ENCODE data around the gene MMS22L.

Gene MMS22L, protein sequence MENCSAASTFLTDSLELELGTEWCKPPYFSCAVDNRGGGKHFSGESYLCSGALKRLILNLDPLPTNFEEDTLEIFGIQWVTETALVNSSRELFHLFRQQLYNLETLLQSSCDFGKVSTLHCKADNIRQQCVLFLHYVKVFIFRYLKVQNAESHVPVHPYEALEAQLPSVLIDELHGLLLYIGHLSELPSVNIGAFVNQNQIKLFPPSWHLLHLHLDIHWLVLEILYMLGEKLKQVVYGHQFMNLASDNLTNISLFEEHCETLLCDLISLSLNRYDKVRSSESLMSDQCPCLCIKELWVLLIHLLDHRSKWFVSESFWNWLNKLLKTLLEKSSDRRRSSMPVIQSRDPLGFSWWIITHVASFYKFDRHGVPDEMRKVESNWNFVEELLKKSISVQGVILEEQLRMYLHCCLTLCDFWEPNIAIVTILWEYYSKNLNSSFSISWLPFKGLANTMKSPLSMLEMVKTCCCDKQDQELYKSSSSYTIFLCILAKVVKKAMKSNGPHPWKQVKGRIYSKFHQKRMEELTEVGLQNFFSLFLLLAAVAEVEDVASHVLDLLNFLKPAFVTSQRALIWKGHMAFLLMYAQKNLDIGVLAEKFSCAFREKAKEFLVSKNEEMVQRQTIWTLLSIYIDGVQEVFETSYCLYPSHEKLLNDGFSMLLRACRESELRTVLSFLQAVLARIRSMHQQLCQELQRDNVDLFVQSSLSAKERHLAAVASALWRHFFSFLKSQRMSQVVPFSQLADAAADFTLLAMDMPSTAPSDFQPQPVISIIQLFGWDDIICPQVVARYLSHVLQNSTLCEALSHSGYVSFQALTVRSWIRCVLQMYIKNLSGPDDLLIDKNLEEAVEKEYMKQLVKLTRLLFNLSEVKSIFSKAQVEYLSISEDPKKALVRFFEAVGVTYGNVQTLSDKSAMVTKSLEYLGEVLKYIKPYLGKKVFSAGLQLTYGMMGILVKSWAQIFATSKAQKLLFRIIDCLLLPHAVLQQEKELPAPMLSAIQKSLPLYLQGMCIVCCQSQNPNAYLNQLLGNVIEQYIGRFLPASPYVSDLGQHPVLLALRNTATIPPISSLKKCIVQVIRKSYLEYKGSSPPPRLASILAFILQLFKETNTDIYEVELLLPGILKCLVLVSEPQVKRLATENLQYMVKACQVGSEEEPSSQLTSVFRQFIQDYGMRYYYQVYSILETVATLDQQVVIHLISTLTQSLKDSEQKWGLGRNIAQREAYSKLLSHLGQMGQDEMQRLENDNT

DNA sequence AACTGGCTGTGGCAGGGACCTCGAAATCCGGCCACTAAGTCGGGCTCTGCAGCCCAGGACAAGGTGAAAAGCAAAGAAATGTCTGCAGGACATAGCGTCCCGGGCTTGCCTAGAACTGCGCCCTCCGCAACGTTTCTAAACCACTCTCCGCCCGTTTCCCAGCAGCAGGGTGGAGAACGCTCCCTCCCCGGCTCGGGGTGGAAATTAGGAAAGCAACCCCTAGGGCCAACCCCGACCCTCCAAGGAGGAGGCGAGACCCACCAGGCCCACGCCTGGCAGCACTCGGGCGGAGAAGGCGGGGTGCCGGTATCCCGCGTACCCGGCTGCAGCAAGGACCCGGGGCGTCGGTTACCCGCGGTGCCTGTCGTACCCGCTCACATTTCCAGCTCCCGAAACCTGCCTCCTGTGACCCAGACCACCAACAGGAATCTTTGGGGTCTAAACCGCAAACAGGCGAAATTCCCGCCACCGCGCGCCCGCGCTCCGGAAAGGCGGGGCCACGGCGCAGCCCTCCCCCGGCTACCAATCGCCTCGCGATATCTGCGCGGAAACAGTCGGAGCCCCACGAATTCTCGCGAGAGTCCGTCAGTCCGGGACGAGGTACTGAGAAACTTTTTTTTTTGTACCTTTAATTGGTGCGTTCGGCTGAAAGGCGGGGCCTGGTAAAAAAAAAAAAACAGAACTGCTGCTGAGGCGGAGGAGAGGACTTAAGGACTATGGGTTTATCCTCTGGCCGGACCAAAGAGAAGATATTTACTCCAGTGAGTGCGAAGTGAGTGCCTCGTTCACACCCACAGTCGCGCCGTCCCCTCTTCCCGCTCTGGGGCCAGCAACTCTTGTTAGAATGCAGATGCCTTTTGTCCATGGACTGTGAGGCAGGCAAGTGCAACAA lies at the start of gene MMS22L:
MMS22L (minus strand) TSS at position 491 of the 892 bp plus-strand sequence. CDS start 739 bp downstream, outside the sequence.
- DNase-seq = peak; percentile 85 to 93

DNA sequence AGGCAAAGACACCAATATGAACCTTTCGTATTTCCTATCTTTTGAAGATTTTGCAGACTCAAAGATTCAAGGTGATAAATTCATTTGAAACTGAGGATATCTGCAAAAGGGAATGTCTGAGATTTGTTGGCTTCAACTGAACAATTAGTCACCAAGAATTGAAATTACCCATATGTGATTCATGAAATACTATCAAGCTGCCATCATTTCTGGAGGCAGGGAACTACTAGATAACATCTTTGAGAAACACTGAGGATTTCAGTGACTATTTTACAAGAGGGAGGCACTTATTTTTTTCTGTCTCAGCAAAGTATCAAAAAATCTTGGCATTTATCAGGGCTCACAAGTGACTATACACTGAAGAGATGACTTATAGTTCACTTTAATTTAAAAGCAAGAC lies 39.8 kb upstream of the MMS22L start:
- DNase-seq = no peak

DNA sequence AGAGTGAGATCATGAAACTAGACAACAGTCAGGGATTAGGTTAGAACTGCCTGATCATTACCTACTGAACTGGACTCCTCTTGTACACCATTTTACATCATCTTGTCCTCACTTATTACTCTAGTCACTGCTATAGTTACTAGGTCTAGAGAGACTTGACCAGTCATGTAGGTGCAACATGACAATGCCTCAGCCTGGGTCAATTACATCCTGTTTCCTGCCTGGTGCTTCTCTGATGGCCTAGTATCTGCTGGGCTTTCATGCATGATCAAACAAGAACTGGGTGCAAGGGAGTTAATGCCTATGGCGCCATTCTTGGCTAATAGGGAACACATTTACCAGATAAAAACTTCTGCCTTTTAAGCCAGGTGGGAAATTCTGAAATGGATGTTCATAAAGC lies 39.2 kb upstream of the MMS22L start:
- DNase-seq = no peak

DNA sequence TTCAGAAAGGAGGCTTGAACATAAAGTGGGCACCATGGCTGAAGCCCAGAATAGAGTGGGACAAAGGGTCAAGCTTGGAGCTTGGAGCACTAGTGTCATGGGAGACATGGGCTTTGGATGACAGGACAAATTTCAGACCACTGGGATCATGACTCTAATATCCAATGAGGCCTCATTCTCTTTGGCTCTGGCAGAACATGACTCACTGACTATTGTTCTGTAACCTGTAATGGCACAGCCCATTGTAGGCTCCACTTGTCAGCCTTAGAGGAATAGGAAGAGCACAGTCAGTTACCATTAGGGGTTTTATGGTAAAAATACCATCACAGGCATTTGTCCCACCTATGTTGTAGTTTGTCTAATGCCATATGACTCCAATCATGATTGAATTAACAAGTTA lies 34.0 kb upstream of the MMS22L start:
- no peak for DNase-seq

DNA sequence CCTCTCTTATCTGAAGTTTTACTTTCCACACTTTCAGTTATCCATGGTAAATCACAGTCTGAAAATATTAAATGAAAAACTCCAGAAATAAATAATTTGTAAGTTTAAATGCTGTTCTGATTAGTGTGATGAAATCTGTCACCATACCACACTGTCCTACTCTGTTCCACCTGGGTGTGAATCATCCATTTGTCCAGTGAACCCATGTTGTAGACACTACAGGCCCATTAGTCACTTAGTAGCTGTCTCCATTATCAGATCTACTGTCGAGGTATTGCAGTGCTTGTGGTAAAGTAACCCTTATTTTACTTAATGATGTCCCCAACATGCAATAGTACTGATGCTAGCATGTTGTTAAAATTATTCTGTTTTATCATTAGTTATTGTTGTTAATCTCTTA lies 29.2 kb upstream of the MMS22L start:
- no peak for DNase-seq

DNA sequence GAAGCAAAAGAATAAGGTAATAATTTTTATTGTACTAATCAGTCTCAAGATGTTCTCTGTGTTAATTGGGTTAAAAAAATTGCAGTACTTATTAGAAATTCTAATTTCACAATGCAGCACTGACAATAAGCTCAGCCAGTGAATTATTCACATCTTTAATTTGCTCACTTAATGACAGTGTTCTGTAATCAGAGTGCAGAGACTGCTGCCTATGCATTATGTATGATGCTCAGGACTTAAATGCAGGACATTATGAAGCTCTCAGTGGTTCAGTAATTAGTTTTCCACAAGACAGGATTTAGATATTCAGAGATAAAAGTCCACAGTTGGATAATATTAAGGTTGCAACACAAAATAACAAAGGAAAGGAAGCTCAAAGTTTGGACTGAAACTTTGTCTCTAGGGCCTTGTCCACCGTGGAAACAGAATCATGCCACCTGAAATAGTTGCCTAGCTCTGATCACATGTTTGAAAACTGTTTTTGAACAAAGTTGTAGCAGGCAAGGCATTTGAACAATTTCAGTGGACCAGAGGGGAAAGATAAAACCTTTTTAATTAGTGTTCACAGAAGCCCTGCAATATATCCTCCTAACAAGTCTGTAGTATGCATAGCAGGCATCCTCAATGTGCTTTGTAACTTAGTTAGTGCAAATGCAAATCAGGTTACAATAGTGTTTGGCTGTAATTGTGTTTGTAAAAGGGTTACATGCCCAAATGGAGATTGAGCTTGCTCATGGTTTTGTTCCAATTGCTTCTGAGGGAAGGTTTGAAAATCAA lies 23.7 kb upstream of the MMS22L start:
- no peak for DNase-seq

DNA sequence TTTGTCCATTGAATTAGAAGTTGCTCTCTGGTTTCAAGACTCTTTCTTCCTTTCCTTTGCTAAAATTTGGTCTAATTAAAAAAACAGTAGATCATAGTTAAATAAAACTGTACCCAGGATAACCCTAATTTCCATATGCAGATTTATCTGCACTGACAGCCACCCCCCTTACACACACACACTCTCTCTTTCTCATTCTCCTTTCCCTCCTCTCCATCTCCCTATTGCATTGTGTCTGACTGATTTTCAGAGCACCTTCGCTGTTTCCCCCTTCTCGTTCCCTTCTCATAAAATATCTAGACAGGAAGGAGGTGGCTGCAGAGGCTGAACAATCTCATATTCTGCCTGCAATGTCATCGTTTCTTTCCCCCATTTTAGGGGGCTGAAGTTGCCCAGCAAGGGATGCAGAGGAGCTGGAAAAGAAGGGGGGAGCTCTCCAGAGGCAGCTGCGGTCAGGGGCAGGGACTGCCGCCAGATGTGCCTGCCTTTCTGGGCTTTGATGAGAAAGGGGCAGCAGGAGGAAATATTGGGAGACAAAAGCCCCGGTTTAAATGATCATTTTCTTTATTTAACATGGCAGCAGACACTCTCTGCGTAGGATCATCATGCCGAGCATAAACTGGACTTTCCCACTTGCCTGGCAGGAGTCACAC lies 22.5 kb upstream of the MMS22L start:
- no peak for DNase-seq

DNA sequence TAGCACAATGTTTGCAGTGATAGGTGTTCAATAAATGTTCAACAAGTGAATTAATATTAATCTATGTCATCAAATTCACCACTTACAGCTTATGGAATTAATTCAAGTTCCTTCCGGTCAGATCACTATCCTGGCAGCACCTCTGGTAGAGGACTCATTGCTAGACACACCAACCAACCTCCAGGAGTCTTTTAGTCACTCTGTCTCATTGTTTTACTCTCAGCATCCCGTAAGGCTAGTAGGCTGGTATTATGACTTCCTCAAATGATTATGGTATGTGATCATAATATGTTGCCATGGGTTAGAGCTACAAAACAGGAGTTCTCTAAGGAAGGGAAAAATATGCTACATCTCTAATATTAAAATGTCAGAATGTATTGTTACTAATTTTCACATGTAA lies 21.7 kb upstream of the MMS22L start:
- no peak for DNase-seq

DNA sequence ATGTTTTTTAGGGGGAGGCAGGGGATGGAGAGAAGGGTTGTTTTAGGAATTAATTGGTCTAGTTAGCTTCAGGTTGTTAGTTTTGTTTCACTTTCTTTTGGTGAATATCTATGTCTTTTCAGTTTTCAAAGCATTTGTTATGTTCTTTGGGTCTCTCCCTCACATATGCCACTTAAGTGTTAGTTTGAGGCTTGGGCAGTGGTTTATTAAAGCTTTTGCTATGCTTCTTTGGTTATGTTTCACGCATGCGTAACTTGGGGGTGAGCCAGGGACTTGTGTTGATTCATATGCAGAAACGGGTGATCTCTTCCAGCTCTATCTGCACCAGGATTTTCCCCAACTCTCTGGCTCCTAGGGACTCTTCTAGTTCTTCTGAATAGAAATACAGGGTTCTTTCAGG lies 11.4 kb upstream of the MMS22L start:
- no peak for DNase-seq

DNA sequence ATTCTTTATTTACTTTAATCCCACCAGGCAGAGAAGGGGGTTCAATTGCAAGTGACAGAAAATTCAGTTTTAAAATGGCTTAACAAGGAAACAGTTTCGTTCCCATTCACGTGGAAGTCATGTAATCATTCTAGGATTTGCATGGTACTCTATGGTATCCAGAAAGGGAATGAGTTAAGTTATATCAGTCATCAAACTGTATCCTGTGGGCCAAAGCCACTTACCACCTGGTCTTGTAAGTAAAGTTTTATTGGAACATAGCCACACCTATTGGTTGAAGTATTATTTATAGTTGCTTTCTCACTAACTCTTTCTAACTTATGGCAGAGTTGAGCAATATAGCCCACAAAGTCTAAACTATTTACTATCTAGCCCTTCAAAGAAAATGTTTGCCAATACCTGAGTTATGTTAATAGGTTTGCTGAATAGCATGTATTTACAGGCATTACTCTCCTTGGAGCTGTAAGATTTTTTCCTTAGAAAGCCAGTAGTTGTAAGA lies 10.2 kb upstream of the MMS22L start:
- DNase-seq = no peak

DNA sequence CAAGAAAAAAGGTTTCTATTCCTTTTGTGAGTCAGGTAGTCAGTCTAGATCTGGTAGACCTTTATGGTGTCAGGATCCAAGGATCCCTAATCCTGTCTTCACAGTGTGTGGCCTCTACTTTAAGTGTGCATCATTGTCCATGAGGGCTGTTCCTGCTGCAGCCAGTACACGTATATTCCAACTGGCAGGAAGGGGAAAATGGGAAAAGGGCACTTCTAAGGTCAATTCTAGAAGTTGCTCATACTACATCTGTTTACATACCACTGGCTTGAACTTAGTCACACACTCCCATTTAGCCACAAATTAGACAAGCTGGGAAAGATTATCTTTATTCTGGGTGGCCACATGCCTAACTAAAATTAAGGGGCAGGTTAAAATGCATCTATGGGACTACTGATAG lies 9.7 kb upstream of the MMS22L start:
- DNase-seq = no peak

DNA sequence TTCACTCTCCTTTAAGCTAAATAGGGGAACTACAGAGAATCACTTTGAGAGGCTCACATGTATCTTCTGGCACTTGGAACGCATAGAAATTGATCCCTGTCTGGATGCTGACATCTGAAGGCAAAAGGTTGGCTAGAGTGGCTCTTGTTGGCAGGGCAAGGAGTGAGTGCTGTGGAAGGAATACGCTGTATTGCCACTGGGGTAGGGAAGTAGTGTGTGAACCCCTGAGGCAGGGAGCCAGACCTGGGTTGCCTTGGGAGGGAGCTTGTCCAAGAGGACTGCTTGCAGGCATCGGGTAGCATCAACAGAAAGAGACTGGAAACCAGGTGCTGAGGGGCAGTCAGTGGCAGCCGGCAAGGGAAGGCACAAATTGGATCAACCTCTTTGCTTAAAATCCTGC lies 8.9 kb upstream of the MMS22L start:
- DNase-seq = no peak

DNA sequence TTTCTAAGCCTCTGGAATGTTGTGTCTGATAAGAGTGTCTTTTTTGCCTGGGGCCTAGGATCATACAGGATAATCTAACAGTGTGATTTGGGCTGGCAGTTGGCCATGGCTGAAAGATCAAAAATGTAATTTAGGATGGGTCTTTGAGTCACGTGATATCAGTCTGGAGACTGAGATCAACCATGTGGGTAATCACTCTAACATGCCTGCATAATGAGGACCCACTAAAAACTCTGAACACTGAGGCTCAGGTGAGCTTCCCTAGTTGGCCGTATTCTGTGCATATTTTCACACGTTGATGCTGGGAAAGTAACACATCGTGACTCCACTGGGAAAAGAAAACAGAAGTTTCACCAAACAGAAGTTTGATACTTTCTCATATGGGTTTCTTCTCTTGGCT lies 6.3 kb upstream of the MMS22L start:
- no peak for DNase-seq

DNA sequence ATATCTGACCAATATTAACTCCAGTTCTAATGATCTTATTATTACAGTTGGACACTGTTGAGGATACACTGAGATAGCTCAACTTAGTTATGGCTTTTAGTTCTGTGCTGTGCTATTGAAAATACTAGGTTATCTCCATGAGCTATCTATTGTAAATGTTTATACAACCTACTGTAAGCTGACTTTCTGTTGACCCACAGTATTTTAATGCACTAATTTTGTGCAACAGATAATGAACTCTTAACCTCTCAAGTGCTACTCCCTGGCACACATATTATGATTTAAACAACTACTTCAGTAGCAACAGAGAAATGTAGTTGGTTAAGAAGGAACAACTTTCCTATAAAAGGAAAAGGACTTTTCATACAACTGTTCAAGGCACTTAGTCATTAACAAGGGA lies 5.2 kb upstream of the MMS22L start:
- DNase-seq = no peak

DNA sequence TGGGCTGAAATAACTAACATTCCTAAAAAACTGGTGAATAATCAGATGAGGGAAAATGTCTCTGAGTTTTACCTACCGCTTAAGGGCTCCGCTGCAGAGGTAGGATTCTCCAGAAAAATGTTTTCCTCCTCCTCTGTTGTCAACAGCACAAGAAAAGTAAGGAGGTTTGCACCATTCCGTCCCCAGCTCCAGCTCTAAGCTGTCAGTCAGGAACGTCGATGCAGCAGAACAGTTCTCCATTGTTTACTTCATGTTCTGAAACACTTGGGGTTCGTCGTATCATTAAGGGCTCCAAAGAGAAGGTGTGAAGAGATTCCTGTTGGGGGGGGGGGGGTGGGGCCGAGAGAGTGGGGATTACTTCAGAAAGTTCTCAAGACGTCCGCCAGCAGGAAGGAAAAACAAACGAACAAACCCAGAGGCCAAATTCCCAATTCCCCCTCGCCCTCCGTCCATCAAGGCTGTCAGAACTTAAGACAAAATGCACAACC lies 734 bp downstream of the MMS22L start:
- DNase-seq = no peak

DNA sequence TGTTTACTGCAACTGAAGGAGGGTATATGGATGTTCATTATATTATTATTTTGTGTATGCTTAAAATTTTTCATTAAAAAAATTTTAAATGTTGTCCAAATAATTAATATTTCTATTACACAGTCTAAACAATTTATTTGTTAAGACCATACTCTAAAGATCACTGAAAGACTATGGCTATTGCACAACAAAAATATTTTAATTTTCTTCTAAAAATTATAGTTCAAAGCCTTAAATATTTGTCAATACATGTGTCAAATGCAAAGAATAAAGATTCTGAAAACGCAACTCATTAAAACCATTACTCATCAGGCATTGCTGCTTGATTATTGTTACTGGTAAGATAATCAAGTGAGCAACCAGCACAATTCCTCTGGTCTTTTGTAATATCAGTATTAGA lies 2.2 kb downstream of the MMS22L start:
- DNase-seq = no peak

DNA sequence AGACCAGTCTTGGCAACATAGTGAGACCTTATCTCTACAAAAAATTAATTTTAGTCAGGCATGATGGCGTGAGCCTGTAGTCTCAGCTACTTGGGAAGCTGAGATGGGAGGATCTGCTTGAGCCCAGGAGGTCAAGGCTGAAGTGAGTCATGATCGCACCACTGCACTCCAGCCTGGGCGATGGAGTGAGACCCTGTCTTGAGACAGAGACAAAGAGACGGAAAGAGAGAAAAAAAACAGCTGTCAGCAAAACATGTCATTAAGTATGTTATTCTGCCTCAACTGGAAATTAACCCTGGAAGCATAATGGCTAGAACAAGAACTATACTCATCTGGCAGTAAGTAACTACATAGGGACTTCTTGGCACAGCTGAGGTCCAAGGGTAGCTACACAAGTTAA lies 7.2 kb downstream of the MMS22L start:
- DNase-seq = no peak

DNA sequence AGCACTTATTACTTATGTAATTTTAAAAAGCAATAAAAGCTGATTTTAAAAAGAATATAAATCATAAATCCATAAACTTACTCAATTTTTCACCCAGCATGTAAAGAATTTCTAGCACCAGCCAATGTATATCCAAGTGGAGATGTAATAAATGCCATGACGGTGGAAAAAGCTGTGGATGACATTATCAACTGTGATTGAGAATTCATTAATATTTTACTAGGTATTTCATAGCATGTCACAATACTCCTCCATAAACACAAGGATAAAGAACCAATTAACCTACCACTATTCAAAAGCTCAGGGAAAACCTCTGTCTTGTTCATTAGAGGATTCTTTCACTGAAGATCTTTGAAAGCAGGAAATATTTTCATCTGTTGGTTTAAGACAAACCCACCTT lies 13.2 kb downstream of the MMS22L start:
- DNase-seq = no peak

DNA sequence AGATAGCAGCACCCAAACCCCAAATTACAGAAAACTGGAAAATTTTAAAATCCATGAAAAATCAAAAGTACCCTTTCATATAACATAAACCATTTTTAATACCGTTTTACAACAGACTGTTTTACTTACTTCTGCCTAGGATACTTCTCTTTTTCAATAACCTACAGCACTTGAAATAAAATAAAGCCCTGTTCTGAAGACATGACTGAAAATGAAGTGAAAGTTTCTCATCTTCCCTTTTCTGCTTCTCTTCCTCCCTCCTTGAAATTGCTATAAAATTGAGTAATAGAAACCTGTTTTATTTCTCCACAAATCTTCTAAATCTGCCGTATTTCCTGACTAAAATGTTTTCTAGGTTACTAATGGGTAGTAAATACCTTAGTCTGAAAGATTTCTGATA lies 20.3 kb downstream of the MMS22L start:
- DNase-seq = no peak

DNA sequence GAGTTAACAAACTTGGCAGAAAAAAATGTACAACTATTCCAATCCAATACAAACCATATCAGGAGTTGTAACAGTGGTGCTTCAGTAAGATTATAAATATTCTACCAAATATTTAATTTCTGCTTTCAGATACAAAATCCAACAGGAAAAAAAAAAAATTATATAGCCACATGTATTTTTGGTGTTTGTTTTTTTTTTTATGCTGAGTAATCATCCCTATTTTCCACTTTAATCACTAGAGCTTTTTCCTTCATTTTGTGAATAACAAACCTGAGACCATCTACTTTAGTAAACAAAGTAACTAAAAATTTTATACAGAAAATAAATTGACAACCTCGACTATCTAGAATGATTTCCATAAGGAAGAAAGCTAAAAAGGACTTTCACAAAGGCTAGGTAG lies 36.2 kb downstream of the MMS22L start:
- no peak for DNase-seq

DNA sequence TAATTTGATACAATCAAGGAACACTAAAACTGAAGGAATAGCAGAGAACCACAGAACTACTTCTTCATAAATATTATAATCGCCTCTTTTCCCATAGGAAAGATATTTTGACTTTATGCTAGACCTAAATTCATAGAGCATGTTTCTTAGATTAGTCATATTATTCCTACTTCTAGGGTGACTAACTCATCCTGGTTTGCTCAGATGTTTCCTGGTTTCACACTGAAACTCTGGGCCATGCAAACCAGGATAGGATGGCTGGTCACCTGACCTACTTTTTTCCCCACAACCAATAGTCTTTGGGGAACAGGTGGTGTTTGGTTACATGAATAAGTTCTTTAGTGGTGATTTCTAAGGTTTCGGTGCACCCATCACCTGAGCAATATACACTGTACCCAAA lies 42.8 kb downstream of the MMS22L start:
- no peak for DNase-seq

Measured in NCI-H1930 (cell line).